Osteoblast (primary cell): ENCODE results near the gene TSPAN7. TPM values are rescaled to one million over a fixed set of nuclear protein-coding genes. Genes with fewer than 3 reads are reported as not detected.

ENCODE experiments used
- DNase-seq: peaks from one replicate; pipeline ENCODE4 v3.0.0; 2011; ENCODE audit warnings: low spot score, mixed read lengths; ENCODE audit not compliant: insufficient read length; ENCODE audit errors: missing footprints
- H2AFZ ChIP-seq: 2 replicates; pipeline ENCODE4 v1.6.0; 2011; ENCODE audit warnings: mild to moderate bottlenecking, low read length
- H3K27ac ChIP-seq: 2 replicates; pipeline ENCODE4 v1.5.1; 2011; ENCODE audit warnings: mild to moderate bottlenecking, low read depth, low read length, moderate library complexity
- H3K27me3 ChIP-seq: 2 replicates; pipeline ENCODE4 v1.6.0; 2012; ENCODE audit warnings: mild to moderate bottlenecking, control low read depth, inconsistent platforms, low read length, moderate library complexity; ENCODE audit not compliant: insufficient read depth
- H3K36me3 ChIP-seq: 2 replicates; pipeline ENCODE4 v1.5.1; 2011; ENCODE audit warnings: mild to moderate bottlenecking, low read length, control low read depth, moderate library complexity; ENCODE audit not compliant: insufficient read depth
- H3K4me1 ChIP-seq: 2 replicates; pipeline ENCODE4 v1.5.1; 2011; ENCODE audit warnings: mild to moderate bottlenecking, low read length, control low read depth, moderate library complexity; ENCODE audit not compliant: insufficient read depth
- H3K4me2 ChIP-seq: 2 replicates; pipeline ENCODE4 v1.6.0; 2011; ENCODE audit warnings: mild to moderate bottlenecking, low read length; ENCODE audit not compliant: insufficient read depth
- H3K4me3 ChIP-seq: fragments of 200-600 bp; sonication (generic); 3 replicates; pipeline ENCODE4 v1.5.1; 2012; ENCODE audit warnings: mild to moderate bottlenecking, low read length, inconsistent platforms; ENCODE audit not compliant: insufficient read depth
- H3K79me2 ChIP-seq: 2 replicates; pipeline ENCODE4 v1.6.0; 2012; ENCODE audit warnings: mild to moderate bottlenecking, low read length, control low read depth, inconsistent platforms; ENCODE audit not compliant: insufficient read depth
- H3K9me3 ChIP-seq: 2 replicates; pipeline ENCODE4 v1.5.1; 2011; ENCODE audit warnings: low read depth, low read length, control low read depth
- H4K20me1 ChIP-seq: 2 replicates; pipeline ENCODE4 v1.6.0; 2012; ENCODE audit warnings: mild to moderate bottlenecking, low read length, control low read depth; ENCODE audit not compliant: insufficient read depth
- CTCF ChIP-seq: IDR thresholded peaks from 2 replicates; pipeline ENCODE4 v1.5.1; 2011; ENCODE audit warnings: mild to moderate bottlenecking, low read depth, low read length, moderate library complexity; ENCODE audit errors: extremely low read depth
- total RNA-seq: library from RNA; depleted of rRNA; stranded (reverse); fragments of >200 nt; gene quantifications from 2 replicates; pipeline ENCODE4 v1.2.3, GENCODE V29; 2012

TSPAN7 gene
- total RNA-seq, 1 donor: 0.36 TPM

DNA sequence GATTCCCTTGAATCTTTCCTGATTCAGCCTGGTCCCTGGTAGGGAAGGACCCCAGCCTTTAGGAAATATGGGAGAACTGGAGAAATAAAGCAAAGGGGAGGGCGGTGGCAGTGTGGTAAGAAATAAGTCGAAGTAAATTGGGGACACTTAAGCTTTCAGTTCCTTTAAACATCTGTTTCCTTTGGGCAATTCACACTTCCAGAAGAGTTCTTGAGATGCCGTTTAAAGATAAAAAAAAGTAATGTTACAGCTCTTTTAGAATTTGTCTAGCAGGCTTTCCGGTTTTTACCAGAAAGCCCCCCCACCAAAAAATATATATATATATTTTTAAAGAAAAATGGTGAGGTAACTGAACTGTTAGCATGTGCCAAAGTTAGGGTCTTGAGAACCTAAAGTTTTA is 46.6 kb downstream of the TSPAN7 start:
- no peak for TF ChIP-seq CTCF
- Histone ChIP-seq H3K9me3 (no peaks in the 10 kb centered on the region), H4K20me1 (no peaks in the 10 kb centered on the region), H3K27ac (no peak overlapping the region), H3K4me2 (no peak overlapping the region), H3K36me3 (no peaks in the 10 kb centered on the region), H3K79me2 (no peaks in the 10 kb centered on the region), H2AFZ (no peak overlapping the region), H3K4me3 (no peak overlapping the region), H3K4me1 (no peaks in the 10 kb centered on the region), H3K27me3 (peaks cover 17% of the 10 kb centered on the region)
- no peak for DNase-seq

- Histone ChIP-seq H3K4me2 (no peak overlapping the region), H3K4me3 (no peak overlapping the region), H3K27me3 (peaks cover 26% of the 10 kb centered on the region)
These were observed 49.5 kb downstream of the TSPAN7 start for GRCh38 chrX:38610849-38611248.

GRCh38 chrX:38612281-38612680 is 50.9 kb downstream of the TSPAN7 start:
- peaks cover 31% of the 10 kb centered on the region for H3K27me3 ChIP-seq
- TF ChIP-seq CTCF: no peak
- H3K36me3 ChIP-seq: no peaks in the 10 kb centered on the region
- no peak overlapping the region for H2AFZ ChIP-seq
- no peaks in the 10 kb centered on the region for H3K79me2 ChIP-seq
- no peak overlapping the region for H3K4me2 ChIP-seq
- no peaks in the 10 kb centered on the region for H3K4me1 ChIP-seq
- H3K9me3 ChIP-seq: no peaks in the 10 kb centered on the region
- no peak overlapping the region for H3K4me3 ChIP-seq
- no peak for DNase-seq
- no peaks in the 10 kb centered on the region for H4K20me1 ChIP-seq
- no peak overlapping the region for H3K27ac ChIP-seq

More at GRCh38 chrX:38610849-38611248, 49.5 kb downstream of the TSPAN7 start:
- no peak overlapping the region for H2AFZ ChIP-seq
- H3K4me1 ChIP-seq: no peaks in the 10 kb centered on the region
- no peak for DNase-seq
- no peaks in the 10 kb centered on the region for H4K20me1 ChIP-seq
- H3K9me3 ChIP-seq: no peaks in the 10 kb centered on the region
- H3K36me3 ChIP-seq: no peaks in the 10 kb centered on the region
- TF ChIP-seq CTCF: no peak
- no peaks in the 10 kb centered on the region for H3K79me2 ChIP-seq
- H3K27ac ChIP-seq: no peak overlapping the region

DNA sequence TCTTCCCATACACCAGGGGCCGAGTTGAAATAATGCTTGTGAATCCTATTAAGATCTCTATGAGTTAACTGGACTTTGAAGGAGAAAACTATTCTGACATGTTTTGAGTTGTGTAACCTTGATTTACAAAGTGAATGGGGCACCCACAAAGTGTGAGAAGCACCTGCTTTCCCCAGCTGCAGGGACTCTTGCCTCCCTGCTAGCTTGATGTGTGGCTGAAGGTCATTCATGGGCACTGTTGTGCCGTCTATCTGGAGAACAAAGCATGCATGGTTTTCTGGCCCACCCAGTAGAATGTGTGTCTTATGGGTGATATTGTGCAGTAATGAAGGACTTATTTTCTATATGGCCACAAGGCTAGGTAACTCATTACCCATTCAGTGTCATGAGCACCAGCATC is 53.1 kb downstream of the TSPAN7 start:
- Histone ChIP-seq H3K9me3 (no peaks in the 10 kb centered on the region), H3K27ac (no peak overlapping the region), H4K20me1 (no peaks in the 10 kb centered on the region), H3K4me3 (no peak overlapping the region), H3K27me3 (peaks cover 36% of the 10 kb centered on the region), H3K4me2 (no peak overlapping the region), H3K36me3 (no peaks in the 10 kb centered on the region), H3K79me2 (no peaks in the 10 kb centered on the region), H3K4me1 (no peaks in the 10 kb centered on the region), H2AFZ (no peak overlapping the region)
- DNase-seq: no peak
- no peak for TF ChIP-seq CTCF
